Spinal cord (tissue), 10 donors: ENCODE measurements around the gene NDUFC2. TPM values are rescaled to one million over a fixed set of nuclear protein-coding genes. Genes with fewer than 3 reads are reported as not detected.
"Not testable (repeated sequence)": the region's sequence is repeated elsewhere in the genome, so short reads cannot be mapped to it uniquely, and the experiment has no call there.

Experiments used
- DNase-seq, 6 donors: peaks; one replicate each; pipeline versions ENCODE4 v3.0.0 to v3.0.0-alpha.2; 2013 to 2015; ENCODE audit warnings: low spot score in 6 of 6, low read depth in 4 of 6
- H3K27ac ChIP-seq: one replicate; pipeline ENCODE4 v1.5.1; 2013; ENCODE audit warnings: low read depth, low read length, control low read depth
- H3K27me3 ChIP-seq: one replicate; pipeline ENCODE4 v1.6.1; 2013; ENCODE audit warnings: low read length; ENCODE audit not compliant: control insufficient read depth, insufficient read depth
- H3K36me3 ChIP-seq: one replicate; pipeline ENCODE4 v1.6.1; 2013; ENCODE audit warnings: low read length; ENCODE audit not compliant: control insufficient read depth, insufficient read depth
- H3K4me1 ChIP-seq: one replicate; pipeline ENCODE4 v1.6.1; 2013; ENCODE audit warnings: low read length; ENCODE audit not compliant: control insufficient read depth, insufficient read depth
- H3K4me3 ChIP-seq: one replicate; pipeline ENCODE4 v1.5.1; 2013; ENCODE audit warnings: low read depth, low read length, control low read depth
- H3K9me3 ChIP-seq: one replicate; pipeline ENCODE4 v1.6.1; 2013; ENCODE audit warnings: low read length; ENCODE audit not compliant: control insufficient read depth, insufficient read depth
- WGBS: methylation state at CpG from one replicate; pipeline ENCODE4 v1.1.5; 2013; ENCODE audit warnings: missing lambda C conversion rate; ENCODE audit not compliant: insufficient coverage; 5-methylcytosine and 5-hydroxymethylcytosine counted together
- polyA plus RNA-seq, 2 donors: library from polyadenylated mRNA; unstranded; fragments of 120-200 nt; gene quantifications; one replicate each; pipeline ENCODE4 v1.2.1, GENCODE V29; 2013; ENCODE audit not compliant: insufficient read length in 2 of 2
- total RNA-seq, 2 donors: library from RNA; depleted of rRNA in 1 of 2; stranded (reverse); fragments of 120-200 nt in 1 of 2; fragments of >200 nt in 1 of 2; gene quantifications; one replicate each; pipeline versions ENCODE4 v1.2.3 to v1.2.4, GENCODE V29; 2013 to 2014
- donor health status: healthy.

Gene NDUFC2
- total and polyA plus RNA-seq, 4 donors, result 82.2 to 275 (median 260) TPM

DNA sequence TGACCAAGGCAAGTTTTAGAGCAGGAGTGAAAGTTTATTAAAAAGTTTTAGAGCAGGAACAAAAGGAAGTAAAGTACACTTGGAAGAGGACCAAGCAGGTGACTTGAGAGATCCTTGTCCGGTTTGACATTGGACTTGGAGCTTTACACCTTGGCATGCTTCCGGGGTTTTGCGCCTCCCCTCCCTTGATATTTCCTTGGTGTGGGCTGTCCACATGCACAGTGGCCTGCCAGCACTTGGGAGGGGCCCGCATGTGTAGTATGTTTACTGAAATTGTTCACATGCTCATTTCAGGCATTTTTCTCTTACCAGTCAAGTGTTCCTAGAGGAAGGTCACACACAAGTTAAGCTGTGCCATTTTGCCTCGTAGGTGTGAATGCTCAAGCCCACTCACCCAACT lies 35.0 kb downstream of the NDUFC2 start:
- Histone ChIP-seq H3K27ac (no peak overlapping the region), H3K4me1 (peaks cover 30% of the 10 kb centered on the region), H3K9me3 (no peaks in the 10 kb centered on the region), H3K36me3 (no peaks in the 10 kb centered on the region), H3K4me3 (no peak overlapping the region), H3K27me3 (no peaks in the 10 kb centered on the region)
- DNase-seq, result no peak
- WGBS, result 89% methylated on average over 3 of the region's 5 CpGs

- Histone ChIP-seq H3K4me3 (no peak overlapping the region), H3K27me3 (no peaks in the 10 kb centered on the region), H3K4me1 (peaks cover 45% of the 10 kb centered on the region), H3K36me3 (no peaks in the 10 kb centered on the region), H3K9me3 (no peaks in the 10 kb centered on the region), H3K27ac (no peak overlapping the region)
- WGBS, result 100% methylated on average over 7 of the region's 14 CpGs
- no peak for DNase-seq
These were observed 37.7 kb downstream of the NDUFC2 start for GRCh38 chr11:78041843-78042440.

DNA sequence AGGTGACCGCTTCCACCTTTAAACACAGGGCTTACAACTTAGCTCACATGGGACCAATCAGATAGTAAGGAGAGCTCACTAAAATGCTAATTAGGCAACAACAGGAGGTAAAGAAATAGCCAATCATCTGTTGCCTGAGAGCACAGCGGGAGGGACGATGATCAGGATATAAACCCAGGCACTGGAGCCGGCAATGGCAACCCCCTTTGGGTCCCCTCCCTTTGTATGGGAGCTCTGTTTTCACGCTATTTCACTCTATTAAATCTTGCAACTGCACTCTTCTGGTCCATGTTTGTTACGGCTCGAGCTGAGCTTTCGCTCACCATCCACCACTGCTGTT lies 38.3 kb downstream of the NDUFC2 start:
- H3K27me3 ChIP-seq, result not testable (repeated sequence)
- 73% methylated on average over 7 of the region's 8 CpGs for WGBS

DNA sequence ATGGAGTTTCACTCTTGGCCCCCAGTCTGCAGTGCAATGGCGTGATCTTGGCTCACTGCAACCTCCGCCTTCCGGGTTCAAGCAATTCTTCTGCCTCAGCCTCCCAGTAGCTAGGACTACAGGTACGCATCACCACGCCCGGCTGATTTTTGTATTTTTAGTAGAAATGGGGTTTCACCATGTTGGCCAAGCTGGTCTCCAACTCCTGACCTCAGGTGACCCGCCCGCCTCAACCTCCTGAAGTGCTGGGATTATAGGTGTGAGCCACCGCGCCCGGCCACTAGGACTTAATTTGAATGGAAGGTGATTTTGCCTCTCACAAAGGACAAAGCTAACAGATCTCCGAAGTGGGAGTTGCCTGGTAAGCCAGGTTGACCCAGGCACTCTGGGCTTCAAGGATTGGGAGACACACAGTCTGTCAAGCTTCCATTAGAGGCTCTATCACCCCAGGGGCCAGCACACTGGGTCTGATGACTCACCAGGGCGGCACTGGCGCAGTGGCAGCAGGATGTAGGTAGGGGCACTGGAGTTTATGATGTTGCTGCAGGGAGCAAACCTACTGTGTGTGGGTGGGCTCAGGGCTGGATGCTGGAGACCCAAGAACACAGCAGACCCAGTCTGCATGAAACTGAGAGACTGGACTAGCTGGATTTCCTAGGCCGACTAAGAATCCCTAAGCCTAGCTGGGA lies 38.8 kb downstream of the NDUFC2 start:
- Histone ChIP-seq H3K4me1 (peaks cover 39% of the 10 kb centered on the region), H3K4me3 (no peak overlapping the region), H3K36me3 (no peaks in the 10 kb centered on the region), H3K9me3 (no peaks in the 10 kb centered on the region), H3K27ac (no peak overlapping the region), H3K27me3 (no peaks in the 10 kb centered on the region)
- DNase-seq, result no peak
- WGBS, result 93% methylated on average over 8 of the region's 15 CpGs

More for the DNA sequence above, 38.3 kb downstream of the NDUFC2 start:
- H3K36me3 ChIP-seq, H3K27ac ChIP-seq, H3K9me3 ChIP-seq, H3K4me3 ChIP-seq: not testable (repeated sequence)
- DNase-seq, result peak in 1 of 6 donors; percentile 38
- H3K4me1 ChIP-seq, result peaks cover 44% of the 10 kb centered on the region

DNA sequence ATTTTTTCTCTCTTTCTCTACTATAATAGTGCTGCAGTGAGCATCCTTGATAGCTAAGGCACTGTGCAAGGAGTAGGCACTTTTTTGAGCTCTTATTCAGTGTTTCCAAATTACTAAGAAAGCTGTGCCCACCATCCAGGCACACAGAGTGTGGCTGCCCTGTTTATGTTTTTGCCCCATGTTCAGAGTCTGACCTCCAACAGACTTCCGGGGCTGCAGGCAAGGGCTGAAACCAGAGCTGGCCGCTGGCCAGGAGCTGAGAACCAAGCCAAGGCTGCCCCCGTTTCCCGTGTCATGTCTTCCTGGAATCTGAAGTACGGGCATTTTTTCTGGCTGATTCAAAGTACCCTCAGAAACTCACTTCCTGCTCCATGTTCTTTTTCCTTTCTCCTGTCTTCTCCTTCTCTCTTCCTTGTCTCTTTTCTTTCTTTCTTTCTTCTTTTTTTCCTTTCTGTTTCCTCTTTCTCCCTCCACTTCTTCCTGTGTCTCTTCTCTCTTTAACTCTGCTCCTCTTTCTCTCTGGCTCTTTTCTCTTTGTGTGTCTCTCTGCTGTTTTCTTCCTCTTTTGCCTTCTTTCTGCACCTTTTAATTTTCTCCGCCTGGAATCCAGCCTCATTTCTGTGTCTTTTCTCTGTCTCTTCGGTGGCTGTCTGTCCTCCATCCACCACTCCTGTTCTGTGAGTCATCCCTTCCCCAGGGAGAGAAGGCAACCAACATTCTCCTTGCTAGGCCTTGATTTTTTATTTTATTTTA lies 39.6 kb downstream of the NDUFC2 start:
- no peak overlapping the region for H3K4me3 ChIP-seq

GRCh38 chr11:78039391-78039918 lies 40.2 kb downstream of the NDUFC2 start:
- WGBS, result 80% methylated on average over 1 of the region's 4 CpGs
- Histone ChIP-seq H3K27ac (peak overlapping the region; percentile 84), H3K9me3 (no peaks in the 10 kb centered on the region)

More for the DNA sequence above, 39.6 kb downstream of the NDUFC2 start:
- Histone ChIP-seq H3K9me3 (no peaks in the 10 kb centered on the region), H3K27me3 (no peaks in the 10 kb centered on the region), H3K36me3 (no peaks in the 10 kb centered on the region), H3K27ac (peak overlapping the region; percentile 84), H3K4me1 (peaks cover 35% of the 10 kb centered on the region)
- peak in 3 of 6 donors; percentile 58 to 80 (median 79) for DNase-seq
- WGBS, result 13% methylated on average over 6 of the region's 7 CpGs

DNA sequence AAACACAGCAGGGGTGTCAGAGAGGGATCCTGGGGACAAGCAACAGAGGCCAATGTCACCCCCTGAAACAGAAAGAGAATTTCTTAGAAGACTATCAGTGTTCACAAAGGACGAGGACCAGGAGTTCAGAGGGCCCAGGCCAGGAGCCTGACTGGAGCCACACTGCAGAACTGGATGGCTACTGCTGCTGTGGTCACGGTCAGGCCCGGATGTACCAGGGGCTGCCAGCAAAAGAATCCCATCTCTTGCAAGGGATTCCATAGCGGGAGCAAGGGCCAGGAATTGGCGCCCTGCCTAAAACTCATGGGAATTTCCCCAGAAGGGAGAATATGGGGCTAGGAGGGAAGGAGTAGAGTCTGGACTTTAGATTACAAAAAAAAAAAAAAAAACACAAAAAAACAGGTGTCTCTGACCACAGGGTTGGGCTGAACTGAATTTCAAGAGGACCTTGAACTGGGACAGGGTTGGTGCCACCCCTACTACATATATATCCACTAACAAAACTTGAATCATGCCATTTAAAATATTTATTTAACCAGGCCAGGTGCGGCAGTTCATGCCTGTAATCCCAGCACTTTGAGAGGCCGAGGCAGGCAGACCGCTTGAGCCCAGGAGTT lies 40.9 kb downstream of the NDUFC2 start:
- H3K4me3 ChIP-seq, result no peak overlapping the region
- peak overlapping the region; percentile 84 for H3K27ac ChIP-seq
- H3K27me3 ChIP-seq, result no peaks in the 10 kb centered on the region
- H3K9me3 ChIP-seq, result no peaks in the 10 kb centered on the region
- WGBS, result 68% methylated on average over 5 of the region's 8 CpGs
- DNase-seq, result peak in 1 of 6 donors; percentile 20
- H3K4me1 ChIP-seq, result peaks cover 30% of the 10 kb centered on the region
- H3K36me3 ChIP-seq, result no peaks in the 10 kb centered on the region

More at GRCh38 chr11:78039391-78039918, 40.2 kb downstream of the NDUFC2 start:
- Histone ChIP-seq H3K4me1 (peaks cover 30% of the 10 kb centered on the region), H3K36me3 (no peaks in the 10 kb centered on the region), H3K27me3 (no peaks in the 10 kb centered on the region), H3K4me3 (no peak overlapping the region)
- DNase-seq, result no peak

GRCh38 chr11:78037825-78038620 lies 41.6 kb downstream of the NDUFC2 start:
- H3K4me1 ChIP-seq, result peaks cover 30% of the 10 kb centered on the region
- DNase-seq, result no peak
- H3K36me3 ChIP-seq, result no peaks in the 10 kb centered on the region
- WGBS, result 86% methylated on average over 9 of the region's 9 CpGs
- no peaks in the 10 kb centered on the region for H3K27me3 ChIP-seq
- no peaks in the 10 kb centered on the region for H3K9me3 ChIP-seq
- no peak overlapping the region for H3K4me3 ChIP-seq
- H3K27ac ChIP-seq, result no peak overlapping the region

DNA sequence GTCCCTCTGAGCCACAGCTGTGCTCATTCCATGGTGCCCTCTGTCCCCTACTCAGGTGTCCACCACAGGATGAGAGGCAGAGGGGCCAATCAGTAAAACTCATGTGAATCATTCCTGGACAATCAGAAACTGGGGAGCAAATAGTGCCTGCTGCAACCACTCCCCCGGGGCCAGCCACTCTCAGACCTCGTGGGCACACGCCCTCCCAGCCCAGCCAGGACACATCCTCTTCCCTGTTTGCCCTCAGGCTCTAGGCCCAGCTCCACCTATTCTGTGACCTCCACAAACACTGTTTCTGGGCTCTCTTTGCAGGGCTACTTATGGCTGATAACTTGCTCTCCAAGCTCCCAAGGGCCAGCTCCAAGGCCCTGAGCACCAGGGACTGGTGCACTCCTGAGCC lies 42.6 kb downstream of the NDUFC2 start:
- Histone ChIP-seq H3K27ac (no peak overlapping the region), H3K36me3 (no peaks in the 10 kb centered on the region), H3K9me3 (no peaks in the 10 kb centered on the region), H3K4me3 (no peak overlapping the region), H3K4me1 (peaks cover 31% of the 10 kb centered on the region), H3K27me3 (no peaks in the 10 kb centered on the region)
- no peak for DNase-seq
- 83% methylated on average over 3 of the region's 3 CpGs for WGBS
